HG03039 (cell line): Measurements from ENCODE around the gene KLHL20.

ENCODE experiments used
- ATAC-seq: cut with Tn5 transposase; IDR thresholded peaks from one replicate; pipeline ENCODE4 v1.9.1; 2021; ENCODE audit warnings: mild to moderate bottlenecking, moderate library complexity; ENCODE audit not compliant: unreplicated experiment

KLHL20 gene

GRCh38 chr1:173827611-173828010 lies 112.8 kb downstream of the KLHL20 start:
- ATAC-seq, result no peak

GRCh38 chr1:173832748-173833147 lies 118.0 kb downstream of the KLHL20 start:
- no peak for ATAC-seq
